Epithelial cell of proximal tubule (primary cell): ENCODE results near the gene FAM193B. TPM values are rescaled to one million over a fixed set of nuclear protein-coding genes. Genes with fewer than 3 reads are reported as not detected.

Experiments
- DNase-seq: peaks from one replicate; pipeline ENCODE4 v3.0.0-alpha.2; 2011; ENCODE audit warnings: low read depth
- H3K4me3 ChIP-seq: 2 replicates; pipeline ENCODE4 v1.5.1; 2011; ENCODE audit warnings: low read depth, mild to moderate bottlenecking, low read length
- total RNA-seq: library from RNA; depleted of rRNA; stranded (reverse); fragments of >200 nt; gene quantifications from 2 replicates; pipeline ENCODE4 v1.2.3, GENCODE V29; 2015
- TF ChIP-seq, protein P1 (sequence below): conservative IDR thresholded peaks from 2 replicates; pipeline ENCODE4 v1.5.1; 2012; ENCODE audit warnings: low read depth, mild to moderate bottlenecking, low read length

Gene FAM193B
- total RNA-seq, 1 donor from 2014 or later: 36.4 TPM

DNA sequence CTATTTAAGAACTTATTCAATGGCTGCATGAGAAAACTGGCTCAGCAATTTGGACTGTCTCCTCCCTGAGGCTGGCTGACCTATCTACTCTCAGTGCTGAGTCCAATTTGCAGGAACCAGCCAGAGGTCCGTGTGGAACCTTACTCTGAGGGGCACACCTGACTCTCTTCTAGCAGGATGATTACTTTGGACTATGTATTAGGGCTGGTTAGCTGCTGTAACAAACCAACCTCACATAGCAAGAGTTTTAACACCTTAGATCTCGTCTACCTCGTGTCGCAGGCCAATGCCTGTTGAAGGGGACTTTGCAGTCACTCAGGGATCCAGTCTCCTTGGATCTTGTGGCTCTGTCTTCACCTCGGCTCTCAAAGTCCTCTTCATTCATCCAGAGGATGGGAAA lies 3.4 kb upstream of the FAM193B start:
- no peak overlapping the region for H3K4me3 ChIP-seq
- TF ChIP-seq, protein P1, sequence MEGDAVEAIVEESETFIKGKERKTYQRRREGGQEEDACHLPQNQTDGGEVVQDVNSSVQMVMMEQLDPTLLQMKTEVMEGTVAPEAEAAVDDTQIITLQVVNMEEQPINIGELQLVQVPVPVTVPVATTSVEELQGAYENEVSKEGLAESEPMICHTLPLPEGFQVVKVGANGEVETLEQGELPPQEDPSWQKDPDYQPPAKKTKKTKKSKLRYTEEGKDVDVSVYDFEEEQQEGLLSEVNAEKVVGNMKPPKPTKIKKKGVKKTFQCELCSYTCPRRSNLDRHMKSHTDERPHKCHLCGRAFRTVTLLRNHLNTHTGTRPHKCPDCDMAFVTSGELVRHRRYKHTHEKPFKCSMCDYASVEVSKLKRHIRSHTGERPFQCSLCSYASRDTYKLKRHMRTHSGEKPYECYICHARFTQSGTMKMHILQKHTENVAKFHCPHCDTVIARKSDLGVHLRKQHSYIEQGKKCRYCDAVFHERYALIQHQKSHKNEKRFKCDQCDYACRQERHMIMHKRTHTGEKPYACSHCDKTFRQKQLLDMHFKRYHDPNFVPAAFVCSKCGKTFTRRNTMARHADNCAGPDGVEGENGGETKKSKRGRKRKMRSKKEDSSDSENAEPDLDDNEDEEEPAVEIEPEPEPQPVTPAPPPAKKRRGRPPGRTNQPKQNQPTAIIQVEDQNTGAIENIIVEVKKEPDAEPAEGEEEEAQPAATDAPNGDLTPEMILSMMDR: no peak
- DNase-seq: no peak

DNA sequence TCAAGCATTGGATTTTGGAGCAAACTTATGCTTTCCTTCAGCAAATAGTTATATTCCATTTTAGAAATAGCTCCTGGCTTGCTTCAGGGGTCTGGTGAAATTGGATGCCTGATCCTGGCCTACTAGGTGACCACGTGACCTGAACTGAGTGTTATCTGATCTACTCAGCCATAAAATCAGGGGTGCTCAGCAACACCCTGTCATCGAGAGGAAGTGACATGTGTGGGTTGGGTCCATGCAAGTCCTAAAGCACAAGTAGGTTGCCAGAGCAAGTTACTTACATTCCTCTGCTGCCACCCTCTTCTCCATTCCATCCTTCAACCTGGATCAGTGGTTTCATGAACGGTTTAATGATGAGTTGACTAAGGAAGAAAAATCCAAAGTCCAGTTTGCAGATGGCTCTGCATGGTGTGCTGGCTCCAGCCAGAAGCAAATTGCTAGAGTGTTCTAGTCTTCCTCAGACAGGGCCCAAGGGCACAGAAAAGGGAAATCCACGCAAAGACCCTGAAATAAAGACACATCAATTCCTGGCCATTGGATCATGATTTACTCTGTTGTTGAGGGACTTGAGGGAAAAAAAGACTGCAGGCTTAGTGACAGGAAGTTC lies 2.8 kb upstream of the FAM193B start:
- TF ChIP-seq, protein P1: no peak
- no peak for DNase-seq
- H3K4me3 ChIP-seq: no peak overlapping the region

DNA sequence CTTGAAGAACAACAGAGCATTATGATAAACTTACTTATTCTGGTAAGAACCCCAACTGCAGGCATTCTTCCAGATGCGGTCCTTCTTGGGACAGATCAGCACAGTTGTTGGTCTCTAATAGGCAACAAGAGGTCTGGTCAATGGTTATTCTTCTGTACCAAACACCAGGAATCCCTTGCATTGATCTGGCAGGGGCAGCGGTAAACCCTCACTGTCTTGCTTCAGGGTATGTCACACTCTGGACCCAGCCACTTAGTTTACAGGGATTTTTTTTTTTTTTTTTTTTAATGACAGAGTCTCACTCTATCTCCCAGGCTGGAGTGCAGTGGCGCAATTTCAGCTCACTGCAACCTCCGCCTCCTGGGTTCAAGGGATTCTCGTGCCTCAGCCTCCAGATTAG lies 1.3 kb upstream of the FAM193B start:
- TF ChIP-seq, protein P1: no peak
- DNase-seq: no peak
- H3K4me3 ChIP-seq: no peak overlapping the region

DNA sequence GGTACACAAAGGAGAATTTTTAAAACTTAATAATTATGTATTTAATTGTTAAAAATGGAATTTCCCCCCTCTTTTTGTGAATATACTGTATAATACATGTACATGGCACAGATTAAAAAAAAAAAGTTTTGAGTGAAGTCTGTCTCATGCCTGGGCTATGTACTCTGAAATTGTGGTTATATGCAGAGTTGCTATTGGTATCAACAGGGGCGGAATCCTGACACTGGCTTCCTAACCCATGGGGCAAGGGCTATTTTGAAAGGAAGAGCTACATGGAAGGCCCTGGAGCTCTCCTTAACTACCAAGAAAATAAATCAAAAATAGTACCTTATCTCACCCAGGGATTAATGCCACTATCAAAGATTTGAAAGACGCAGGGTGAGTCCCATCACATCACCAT lies 865 bp upstream of the FAM193B start:
- H3K4me3 ChIP-seq: peak overlapping the region; percentile 88
- DNase-seq: no peak
- TF ChIP-seq, protein P1: no peak

DNA sequence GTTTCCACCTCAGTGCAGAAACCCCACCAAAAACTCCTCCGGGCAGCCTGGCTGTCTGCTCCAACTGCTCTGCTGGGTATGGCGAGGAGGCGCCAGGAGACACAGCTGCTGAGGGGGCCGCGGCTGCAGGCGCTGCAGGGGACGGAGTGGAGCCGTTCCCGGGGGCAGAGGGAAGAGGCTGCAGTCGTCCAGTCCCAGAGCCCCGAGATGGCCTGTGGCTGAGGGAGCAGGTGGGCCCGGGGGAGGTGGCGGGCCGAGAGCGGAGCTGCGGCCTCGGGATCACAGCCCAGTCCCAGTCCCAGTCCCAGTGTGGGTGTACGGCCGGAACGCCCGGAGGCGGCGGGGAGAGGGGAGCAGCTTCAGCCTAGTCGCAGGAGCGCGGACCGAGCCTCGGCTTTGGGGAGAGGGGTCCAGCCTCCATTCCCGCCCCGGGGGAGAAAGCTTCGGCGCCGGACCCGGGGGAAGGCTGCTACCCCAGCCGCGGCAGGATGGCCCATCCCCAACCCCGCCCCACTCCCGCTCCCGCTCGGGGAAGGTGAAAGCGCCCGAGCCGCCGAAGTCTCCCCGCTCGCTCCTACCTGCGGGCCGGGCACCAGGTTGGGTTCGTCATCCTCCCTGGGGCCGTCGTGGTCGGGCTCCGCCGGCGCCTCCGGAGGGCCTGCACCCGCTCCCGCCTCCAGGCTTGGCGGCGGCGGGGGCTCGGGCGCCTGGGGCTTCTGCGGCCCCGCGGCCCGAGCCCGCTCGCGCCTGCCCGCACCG lies 513 bp downstream of the FAM193B start:
- peak overlapping the region; percentile 88 for H3K4me3 ChIP-seq
- TF ChIP-seq, protein P1: no peak
- DNase-seq: no peak

DNA sequence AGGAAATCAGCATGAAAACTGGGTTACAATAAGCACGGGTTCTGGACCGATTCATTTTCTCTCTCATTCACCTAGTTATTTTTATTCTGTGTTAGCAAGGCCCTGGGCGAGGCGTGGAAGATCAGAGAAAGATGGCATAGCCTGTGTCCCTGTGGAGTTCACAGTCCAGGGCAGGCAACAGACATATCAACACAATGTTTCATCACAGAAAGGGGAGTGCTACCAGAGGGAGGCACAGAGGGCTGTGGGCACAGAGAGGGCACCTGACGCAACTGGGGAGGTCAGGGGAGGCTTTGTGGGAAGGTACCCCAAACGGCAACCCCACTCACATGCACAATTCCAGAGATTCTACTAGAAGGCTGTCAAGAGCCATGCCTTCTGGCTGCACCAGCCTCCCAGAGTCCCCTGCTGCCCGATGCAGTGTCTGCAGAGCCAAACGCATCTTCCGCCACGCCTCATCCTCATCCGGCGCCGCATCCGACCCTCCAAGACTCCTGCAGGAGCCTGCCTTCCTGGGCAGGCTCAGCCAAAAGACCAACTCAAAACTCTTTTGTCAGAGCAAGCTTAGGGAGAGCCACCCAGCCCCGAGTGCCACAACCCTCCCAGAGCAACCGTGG lies 1.4 kb downstream of the FAM193B start:
- TF ChIP-seq, protein P1: no peak
- H3K4me3 ChIP-seq: peak overlapping the region; percentile 88
- DNase-seq: no peak
